Keratinocyte (primary cell): ENCODE measurements around the gene PAPPA.

Experiments
- CTCF ChIP-seq, 3 experiments: IDR thresholded peaks in 1 of 3; conservative IDR thresholded peaks in 1 of 3; optimal IDR thresholded peaks in 1 of 3; 2 replicates in 2 of 3; 3 replicates in 1 of 3; pipeline versions ENCODE3 to v1.5.1; 2011; ENCODE audit warnings: low read length in 3 of 3, mild to moderate bottlenecking in 3 of 3, moderate library complexity in 2 of 3, control low read depth in 1 of 3, inconsistent platforms in 1 of 3; ENCODE audit not compliant: insufficient read depth in 2 of 3; ENCODE audit errors: extremely low read depth in 1 of 3
- EZH2 ChIP-seq: IDR thresholded peaks from one replicate; pipeline ENCODE4 v1.6.1; 2012; ENCODE audit warnings: inconsistent platforms, mild to moderate bottlenecking, low read length, moderate library complexity

GRCh38 chr9:116190637-116191396, 37.2 kb downstream of the PAPPA start:
- no peak for TF ChIP-seq CTCF (optimal IDR thresholded peaks at IDR 0.05 in 1 of 3, IDR thresholded peaks at IDR 0.05 in 1 of 3, conservative IDR thresholded peaks at IDR 0.05 in 1 of 3; ENCODE audit: extremely low read depth in 1 of 3, insufficient read depth in 2 of 3, low read length in 3 of 3)
- TF ChIP-seq EZH2 = no peak
